GM12878 (cell line): Measurements from ENCODE around the gene UNC45A. TPM values are rescaled to one million over a fixed set of nuclear protein-coding genes. Genes with fewer than 3 reads are reported as not detected.

ENCODE experiments used
- ATAC-seq: fragments of 200-7000 bp; cut with Tn5 transposase; 3 replicates; pipeline ENCODE4 v1.9.1; 2020; ENCODE audit warnings: mild to moderate bottlenecking, moderate library complexity
- BruUV-seq: library from RNA; stranded (reverse); fragments of 400-500 nt; replicated peaks from 2 replicates; lab custom pipeline; 2021; lab: Mats Ljungman, UMichigan
- CTCF ChIA-PET: fragments of 300-600 bp; sonication (Branson Sonifier 250); formaldehyde crosslinking; extraction: SDS; loops from one replicate; lab custom pipeline; 2021; ENCODE audit warnings: inconsistent platforms; lab: Yijun Ruan, JAX
- POLR2A ChIA-PET: fragments of 350-600 bp; formaldehyde crosslinking; extraction: SDS; loops from one replicate; lab custom pipeline; 2021; ENCODE audit warnings: inconsistent platforms; lab: Charles Lee
- RAD21 ChIA-PET: fragments of 300-600 bp; sonication (Branson Sonifier 250); formaldehyde crosslinking; loops from one replicate; lab custom pipeline; 2023; ENCODE audit warnings: antibody characterized with exemption; ENCODE audit not compliant: unreplicated experiment; lab: Charles Lee
- SMC1A ChIA-PET: fragments of 300-600 bp; sonication (Branson Sonifier 250); formaldehyde crosslinking; loops from one replicate; lab custom pipeline; 2023; ENCODE audit not compliant: unreplicated experiment, uncharacterized antibody; lab: Charles Lee
- DNase-seq: peaks from one replicate; pipeline ENCODE4 v3.0.0-alpha.2; 2011; ENCODE audit warnings: low read depth, low spot score
- FAIRE-seq: peaks from 3 replicates; lab custom pipeline; 2011; peaks lifted over from hg19 to GRCh38; lab: Jason Lieb, UNC
- H2AFZ ChIP-seq: 2 replicates; pipeline ENCODE4 v1.6.0; 2011; ENCODE audit warnings: low read depth, low read length, control low read depth; ENCODE audit not compliant: control insufficient read depth
- H3K27ac ChIP-seq: 2 replicates; pipeline ENCODE4 v1.5.1; 2011; ENCODE audit warnings: control low read depth; ENCODE audit not compliant: control insufficient read depth, insufficient read depth
- H3K27me3 ChIP-seq, 2 experiments: replicated peaks in 1 of 2; 2 replicates each; pipeline versions ENCODE4 v1.6.0 to v1.6.1; 2011; ENCODE audit warnings: low read length in 1 of 2; ENCODE audit not compliant: control insufficient read depth in 2 of 2, insufficient read depth in 2 of 2
- H3K36me3 ChIP-seq, 2 experiments: 2 replicates each; pipeline ENCODE4 v1.5.1; 2011; ENCODE audit warnings: low read length in 1 of 2; ENCODE audit not compliant: control insufficient read depth in 2 of 2, insufficient read depth in 2 of 2
- H3K4me1 ChIP-seq: 2 replicates; pipeline ENCODE4 v1.6.1; 2011; ENCODE audit warnings: mild to moderate bottlenecking, low read length, moderate library complexity, mixed read lengths; ENCODE audit not compliant: control insufficient read depth, insufficient read depth
- H3K4me2 ChIP-seq: 2 replicates; pipeline ENCODE4 v1.6.0; 2011; ENCODE audit warnings: control low read depth; ENCODE audit not compliant: control insufficient read depth, insufficient read depth
- H3K4me3 ChIP-seq: fragments of 200-600 bp; sonication (generic); 2 replicates; pipeline ENCODE4 v1.5.1; 2016
- H3K79me2 ChIP-seq: 2 replicates; pipeline ENCODE4 v1.6.0; 2011; ENCODE audit warnings: low read length; ENCODE audit not compliant: control insufficient read depth, insufficient read depth
- H3K9ac ChIP-seq: 2 replicates; pipeline ENCODE4 v1.8.0; 2011; ENCODE audit warnings: low read length, control low read depth, mixed read lengths; ENCODE audit not compliant: control insufficient read depth, insufficient read depth
- H3K9me3 ChIP-seq: replicated peaks from 3 replicates; pipeline ENCODE4 v1.5.1; 2011; ENCODE audit warnings: mild to moderate bottlenecking, low read length; ENCODE audit not compliant: control insufficient read depth, insufficient read depth
- H4K20me1 ChIP-seq: 2 replicates; pipeline ENCODE4 v1.6.0; 2011; ENCODE audit not compliant: control insufficient read depth, insufficient read depth
- ATF7 ChIP-seq: fragments of 450-650 bp; IDR thresholded peaks from 2 replicates; pipeline ENCODE4 v1.6.1; 2016; ENCODE audit warnings: low read depth, mild to moderate bottlenecking
- BCL3 ChIP-seq: IDR thresholded peaks from 2 replicates; pipeline ENCODE4 v1.6.1; 2011; ENCODE audit warnings: borderline replicate concordance, low read depth, mild to moderate bottlenecking, moderate library complexity, low read length; ENCODE audit not compliant: insufficient read depth, poor library complexity, severe bottlenecking
- BMI1 ChIP-seq: fragments of 450-650 bp; IDR thresholded peaks from 2 replicates; pipeline ENCODE4 v1.6.1; 2016; ENCODE audit warnings: mild to moderate bottlenecking, moderate library complexity, borderline replicate concordance
- BRCA1 ChIP-seq: IDR thresholded peaks from 2 replicates; pipeline ENCODE4 v1.6.1; 2011; ENCODE audit warnings: low read depth, low read length, improper control_type of control experiment
- CHD1 ChIP-seq: IDR thresholded peaks from 2 replicates; pipeline ENCODE4 v1.6.1; 2012; ENCODE audit warnings: low read depth, low read length, improper control_type of control experiment
- CHD2 ChIP-seq: IDR thresholded peaks from 2 replicates; pipeline ENCODE4 v1.6.1; 2011; ENCODE audit warnings: low read depth, low read length, improper control_type of control experiment, borderline replicate concordance
- CREM ChIP-seq: IDR thresholded peaks from 2 replicates; pipeline ENCODE4 v1.6.1; 2014; ENCODE audit warnings: antibody characterized with exemption, low read depth
- NR2C1 ChIP-seq: fragments of 450-650 bp; IDR thresholded peaks from 2 replicates; pipeline ENCODE4 v1.6.1; 2017; ENCODE audit warnings: antibody characterized with exemption, mild to moderate bottlenecking, moderate library complexity
- PAX8 ChIP-seq: fragments of 450-650 bp; IDR thresholded peaks from 2 replicates; pipeline ENCODE4 v1.6.1; 2017; ENCODE audit warnings: mild to moderate bottlenecking, moderate library complexity
- SUPT20H ChIP-seq: IDR thresholded peaks from 2 replicates; pipeline ENCODE4 v1.6.1; 2011; ENCODE audit warnings: low read depth, mild to moderate bottlenecking, low read length, moderate library complexity, borderline replicate concordance; ENCODE audit not compliant: control insufficient read depth
- TCF3 ChIP-seq: IDR thresholded peaks from 2 replicates; pipeline ENCODE4 v1.6.1; 2012; ENCODE audit warnings: low read depth, mild to moderate bottlenecking, low read length, borderline replicate concordance; ENCODE audit not compliant: insufficient read depth
- YBX1 ChIP-seq: fragments of 450-650 bp; IDR thresholded peaks from 2 replicates; pipeline ENCODE4 v1.6.1; 2016; ENCODE audit warnings: antibody characterized with exemption
- ZNF207 ChIP-seq: fragments of 450-650 bp; IDR thresholded peaks from 2 replicates; pipeline ENCODE4 v1.6.1; 2014; ENCODE audit warnings: antibody characterized with exemption, mild to moderate bottlenecking, borderline replicate concordance
- WGBS: methylation state at CpG from one replicate; pipeline ENCODE4 v1.1.6; 2016; ENCODE audit warnings: low lambda C conversion rate; ENCODE audit not compliant: insufficient replicate concordance, insufficient coverage; ENCODE audit errors: missing lambda C conversion rate; 5-methylcytosine and 5-hydroxymethylcytosine counted together
- in situ Hi-C: fragments of 300-500 bp; cut with MboI; formaldehyde crosslinking; loops from 9 replicates; pipeline ENCODE4 v1.14.3; 2018; ENCODE audit warnings: mixed read lengths
- intact Hi-C: fragments of 100-400 bp; cut with micrococcal nuclease; formaldehyde crosslinking; loops from one replicate; pipeline ENCODE4 v1.14.2; 2022; ENCODE audit not compliant: unreplicated experiment
- polyA plus RNA-seq, 11 experiments: library from polyadenylated mRNA; depleted of rRNA in 4 of 11; unstranded in 6 of 11; stranded (reverse) in 5 of 11; fragments of >200 nt; fragmentation: Nextera tagmentation in 4 of 11; fragmentation: Illumina TruSeq in 1 of 11; extraction: Ambion mirVana in 4 of 11; extraction: Trizol in 1 of 11; gene quantifications; 1 replicate in 1 of 11; 2 replicates in 10 of 11; pipeline versions ENCODE4 v1.2.1 to v1.2.3, GENCODE V29; 2011 to 2016; ENCODE audit warnings: inconsistent platforms in 2 of 11, missing spikeins in 2 of 11, low read depth in 1 of 11
- total RNA-seq, 4 experiments: library from RNA; depleted of rRNA in 3 of 4; stranded (reverse); fragments of >200 nt in 3 of 4; fragmentation: Illumina TruSeq in 1 of 4; extraction: Trizol in 1 of 4; gene quantifications; 2 replicates each; pipeline versions ENCODE4 v1.2.1 to v1.2.3, GENCODE V29; 2013 to 2021
- TF ChIP-seq, protein P1 (sequence below): IDR thresholded peaks from 2 replicates; pipeline ENCODE4 v1.6.1; 2012; ENCODE audit warnings: mild to moderate bottlenecking, low read depth, low read length

The UNC45A gene
- total and polyA plus RNA-seq, 10 of the 15 experiments (the other 5 are each of a cell fraction or from before 2014, with no cell fraction given): 10.3 to 57.8 (median 40.5) TPM

- Histone ChIP-seq H3K9me3 (no peaks in the 10 kb centered on the region), H2AFZ (no peak overlapping the region), H3K4me3 (no peak overlapping the region), H3K79me2 (no peaks in the 10 kb centered on the region), H4K20me1 (no peaks in the 10 kb centered on the region), H3K4me2 (no peak overlapping the region), H3K4me1 (peaks cover 12% of the 10 kb centered on the region), H3K36me3 (no peaks in the 10 kb centered on the region; a peak in 2 of 4 replicates), H3K27me3 (no peaks in the 10 kb centered on the region), H3K27ac (no peak overlapping the region), H3K9ac (no peak overlapping the region)
- no peak for TF ChIP-seq PAX8
- TF ChIP-seq CHD1: no peak
- TF ChIP-seq YBX1: no peak
- no peak for TF ChIP-seq CREM
- no peak for TF ChIP-seq CHD2
- TF ChIP-seq, protein P1, sequence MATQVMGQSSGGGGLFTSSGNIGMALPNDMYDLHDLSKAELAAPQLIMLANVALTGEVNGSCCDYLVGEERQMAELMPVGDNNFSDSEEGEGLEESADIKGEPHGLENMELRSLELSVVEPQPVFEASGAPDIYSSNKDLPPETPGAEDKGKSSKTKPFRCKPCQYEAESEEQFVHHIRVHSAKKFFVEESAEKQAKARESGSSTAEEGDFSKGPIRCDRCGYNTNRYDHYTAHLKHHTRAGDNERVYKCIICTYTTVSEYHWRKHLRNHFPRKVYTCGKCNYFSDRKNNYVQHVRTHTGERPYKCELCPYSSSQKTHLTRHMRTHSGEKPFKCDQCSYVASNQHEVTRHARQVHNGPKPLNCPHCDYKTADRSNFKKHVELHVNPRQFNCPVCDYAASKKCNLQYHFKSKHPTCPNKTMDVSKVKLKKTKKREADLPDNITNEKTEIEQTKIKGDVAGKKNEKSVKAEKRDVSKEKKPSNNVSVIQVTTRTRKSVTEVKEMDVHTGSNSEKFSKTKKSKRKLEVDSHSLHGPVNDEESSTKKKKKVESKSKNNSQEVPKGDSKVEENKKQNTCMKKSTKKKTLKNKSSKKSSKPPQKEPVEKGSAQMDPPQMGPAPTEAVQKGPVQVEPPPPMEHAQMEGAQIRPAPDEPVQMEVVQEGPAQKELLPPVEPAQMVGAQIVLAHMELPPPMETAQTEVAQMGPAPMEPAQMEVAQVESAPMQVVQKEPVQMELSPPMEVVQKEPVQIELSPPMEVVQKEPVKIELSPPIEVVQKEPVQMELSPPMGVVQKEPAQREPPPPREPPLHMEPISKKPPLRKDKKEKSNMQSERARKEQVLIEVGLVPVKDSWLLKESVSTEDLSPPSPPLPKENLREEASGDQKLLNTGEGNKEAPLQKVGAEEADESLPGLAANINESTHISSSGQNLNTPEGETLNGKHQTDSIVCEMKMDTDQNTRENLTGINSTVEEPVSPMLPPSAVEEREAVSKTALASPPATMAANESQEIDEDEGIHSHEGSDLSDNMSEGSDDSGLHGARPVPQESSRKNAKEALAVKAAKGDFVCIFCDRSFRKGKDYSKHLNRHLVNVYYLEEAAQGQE: no peak
- TF ChIP-seq ATF7: no peak
- no peak for TF ChIP-seq BRCA1
- TF ChIP-seq BMI1: no peak
- no peak for TF ChIP-seq BCL3
- no peak for TF ChIP-seq ZNF207
- TF ChIP-seq NR2C1: no peak
- TF ChIP-seq TCF3: no peak
- no peak for TF ChIP-seq SUPT20H
- FAIRE-seq: no peak
- in situ Hi-C loops: no loop called here
- ChIA-PET RAD21 (interaction anchor here (0.9 kb wide), 1 partner anchor 401 kb away, joined by 3 read pairs; no protein-coding TSS in a partner anchor), POLR2A (no interaction called here), SMC1A (interaction anchor here (0.9 kb wide), 1 partner anchor 40 kb away, joined by 4 read pairs; the partner anchor contains the start of gene HDDC3), CTCF (interaction anchor here (15.1 kb wide), 1 partner anchor 37 kb away, joined by 480 read pairs; the partner anchor contains the start of genes HDDC3 and UNC45A)
- ATAC-seq: no peak
- BruUV-seq: no TSS peak
- intact Hi-C loops: no loop called here
- WGBS: 84% methylated on average over 27 of the region's 29 CpGs
- no peak for DNase-seq
These were observed 42.4 kb upstream of the UNC45A start for GRCh38 chr15:90892498-90893174.
